Right atrium auricular region (tissue), 2 donors: ENCODE measurements around the gene FUT2. TPM values are rescaled to one million over a fixed set of nuclear protein-coding genes. Genes with fewer than 3 reads are reported as not detected.
A peak's percentile ranks its signal among the peaks of the same experiment; 100 is the strongest.
"Not testable (repeated sequence)": the region's sequence is repeated elsewhere in the genome, so short reads cannot be mapped to it uniquely, and the experiment has no call there.

ENCODE experiments used
- DNase-seq: peaks from one replicate; pipeline ENCODE4 v3.0.0-alpha.2; 2019; ENCODE audit warnings: low spot score
- H3K27ac ChIP-seq, 2 donors: fragments of 200-600 bp; sonication (generic); 1 replicate in 1 of 2; 2 replicates in 1 of 2; pipeline ENCODE4 v1.5.1; 2016 to 2019
- H3K27me3 ChIP-seq, 2 donors: fragments of 200-600 bp; sonication (generic); one replicate each; pipeline versions ENCODE4 v1.5.1 to v1.6.0; 2017 to 2019
- H3K36me3 ChIP-seq: fragments of 200-600 bp; sonication (generic); one replicate; pipeline ENCODE4 v1.5.1; 2016
- H3K4me1 ChIP-seq, 2 donors: fragments of 200-600 bp; sonication (generic); one replicate each; pipeline versions ENCODE4 v1.5.1 to v1.6.0; 2017 to 2019
- H3K4me3 ChIP-seq, 2 donors: fragments of 200-600 bp; sonication (generic); 1 replicate in 1 of 2; 2 replicates in 1 of 2; pipeline ENCODE4 v1.5.1; 2017 to 2019; ENCODE audit warnings: mild to moderate bottlenecking in 1 of 2, moderate library complexity in 1 of 2
- H3K9me3 ChIP-seq, 2 donors: fragments of 200-600 bp; sonication (generic); one replicate each; pipeline ENCODE4 v1.5.1; 2019
- total RNA-seq, 2 donors: library from RNA; depleted of rRNA; stranded (reverse); fragments of >200 nt; gene quantifications; one replicate each; pipeline ENCODE4 v1.1.0, GENCODE V29; 2016
- TF ChIP-seq, protein P1 (sequence below), 2 donors: fragments of 200-600 bp; sonication (generic); IDR thresholded peaks; one replicate each; pipeline ENCODE4 v1.5.1; 2019; ENCODE audit warnings: antibody characterized with exemption in 2 of 2

Gene FUT2
- total RNA-seq, 2 donors from 2014 or later = not detected

DNA sequence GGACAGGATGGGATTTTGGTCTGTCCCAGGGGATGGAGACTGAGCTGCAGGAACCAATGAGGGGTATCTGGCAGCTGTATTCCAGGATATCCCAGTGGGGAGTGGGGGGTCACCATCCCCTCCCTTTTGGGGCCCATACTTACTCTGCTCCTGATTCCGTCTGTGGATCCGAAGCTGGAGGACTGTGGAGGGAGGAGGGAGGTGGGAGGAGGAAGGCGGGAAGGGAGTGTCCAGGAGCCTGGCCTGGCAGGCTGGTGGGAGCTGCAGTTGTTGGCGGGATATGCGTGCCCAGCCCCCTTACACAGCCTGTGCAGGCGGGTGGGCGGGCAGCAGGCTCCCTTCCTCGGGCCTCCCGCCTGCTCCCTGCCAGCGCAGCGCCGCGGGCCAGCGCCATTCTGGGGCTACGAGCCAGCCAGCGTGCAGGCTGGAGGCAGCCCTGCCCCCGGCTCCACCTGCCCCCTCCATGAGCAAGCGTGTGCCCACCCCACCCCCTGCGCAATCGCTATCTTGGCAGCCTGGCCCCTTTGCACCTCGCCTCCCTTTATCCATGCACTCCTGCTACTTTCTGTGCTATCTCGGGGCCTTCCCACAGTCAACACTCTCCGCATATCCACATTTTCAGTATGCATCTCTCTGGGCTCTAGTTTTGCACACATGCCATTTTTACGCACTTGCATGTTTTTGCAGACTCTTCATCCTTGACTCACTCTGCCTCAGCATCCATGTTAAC is 21.0 kb downstream of the FUT2 start:
- Histone ChIP-seq H3K9me3 (no peaks in the 10 kb centered on the region), H3K4me1 (peaks cover 0 to 67% of the 10 kb centered on the region in 2 donors), H3K27ac (peak overlapping the region; percentile 86 to 91), H3K4me3 (peak overlapping the region; percentile 8 to 55), H3K27me3 (no peaks in the 10 kb centered on the region), H3K36me3 (no peaks in the 10 kb centered on the region)
- DNase-seq = no peak
- TF ChIP-seq, protein P1, sequence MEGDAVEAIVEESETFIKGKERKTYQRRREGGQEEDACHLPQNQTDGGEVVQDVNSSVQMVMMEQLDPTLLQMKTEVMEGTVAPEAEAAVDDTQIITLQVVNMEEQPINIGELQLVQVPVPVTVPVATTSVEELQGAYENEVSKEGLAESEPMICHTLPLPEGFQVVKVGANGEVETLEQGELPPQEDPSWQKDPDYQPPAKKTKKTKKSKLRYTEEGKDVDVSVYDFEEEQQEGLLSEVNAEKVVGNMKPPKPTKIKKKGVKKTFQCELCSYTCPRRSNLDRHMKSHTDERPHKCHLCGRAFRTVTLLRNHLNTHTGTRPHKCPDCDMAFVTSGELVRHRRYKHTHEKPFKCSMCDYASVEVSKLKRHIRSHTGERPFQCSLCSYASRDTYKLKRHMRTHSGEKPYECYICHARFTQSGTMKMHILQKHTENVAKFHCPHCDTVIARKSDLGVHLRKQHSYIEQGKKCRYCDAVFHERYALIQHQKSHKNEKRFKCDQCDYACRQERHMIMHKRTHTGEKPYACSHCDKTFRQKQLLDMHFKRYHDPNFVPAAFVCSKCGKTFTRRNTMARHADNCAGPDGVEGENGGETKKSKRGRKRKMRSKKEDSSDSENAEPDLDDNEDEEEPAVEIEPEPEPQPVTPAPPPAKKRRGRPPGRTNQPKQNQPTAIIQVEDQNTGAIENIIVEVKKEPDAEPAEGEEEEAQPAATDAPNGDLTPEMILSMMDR (IDR thresholded peaks at IDR 0.05) = no peak

DNA sequence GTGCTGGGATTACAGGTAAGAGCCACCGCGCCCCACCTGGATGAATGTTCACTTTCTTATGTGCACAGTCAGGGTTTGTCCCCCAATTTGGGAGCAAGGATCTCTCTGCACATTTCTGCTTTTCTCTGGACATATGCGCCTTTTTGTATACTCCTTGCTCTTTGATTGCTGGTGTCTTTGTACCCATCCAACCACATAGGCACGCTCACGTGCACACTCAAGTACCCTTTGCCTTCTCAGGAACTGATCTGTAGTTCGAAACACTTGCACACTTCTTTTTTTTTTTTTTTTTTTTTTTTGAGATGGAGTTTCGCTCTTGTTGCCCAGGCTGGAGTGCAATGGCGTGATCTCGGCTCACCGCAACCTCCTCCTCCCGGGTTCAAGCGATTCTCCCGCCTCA is 22.3 kb downstream of the FUT2 start:
- not testable (repeated sequence) for H3K4me3 ChIP-seq, H3K27me3 ChIP-seq, H3K36me3 ChIP-seq, H3K9me3 ChIP-seq, DNase-seq, H3K27ac ChIP-seq
- peaks cover 0 to 64% of the 10 kb centered on the region in 2 donors for H3K4me1 ChIP-seq

DNA sequence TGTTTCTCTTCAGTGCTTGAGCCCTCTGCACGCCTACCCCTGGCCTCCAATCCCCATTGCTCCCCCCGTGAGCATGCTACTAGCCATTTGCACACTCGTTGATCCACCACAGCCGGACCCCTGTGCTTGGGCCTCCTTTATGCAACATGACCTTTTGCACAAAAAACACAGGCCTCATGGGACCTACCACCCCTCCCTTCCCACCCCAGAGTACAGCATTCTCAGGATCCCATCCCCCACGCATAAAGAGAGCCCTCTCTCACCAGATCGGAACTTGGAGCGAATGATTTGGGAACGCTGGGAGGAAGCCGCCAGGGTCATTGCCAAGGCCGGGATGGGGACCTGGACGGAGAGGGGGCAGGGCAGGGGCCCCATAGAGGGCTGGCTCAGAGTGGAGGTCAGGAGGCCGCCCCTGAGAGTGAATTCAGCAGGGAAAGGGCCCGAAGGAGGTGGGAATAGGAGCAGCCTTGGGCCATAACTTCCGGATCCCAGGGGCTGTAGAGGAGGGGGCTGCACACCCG is 23.0 kb downstream of the FUT2 start:
- H3K9me3 ChIP-seq = no peaks in the 10 kb centered on the region
- no peak for DNase-seq
- peaks cover 0 to 57% of the 10 kb centered on the region in 2 donors for H3K4me1 ChIP-seq
- peak overlapping the region; percentile 80 to 89 for H3K27ac ChIP-seq
- no peaks in the 10 kb centered on the region for H3K36me3 ChIP-seq
- H3K27me3 ChIP-seq = no peaks in the 10 kb centered on the region
- TF ChIP-seq, protein P1 (IDR thresholded peaks at IDR 0.05) = no peak
- no peak overlapping the region for H3K4me3 ChIP-seq

DNA sequence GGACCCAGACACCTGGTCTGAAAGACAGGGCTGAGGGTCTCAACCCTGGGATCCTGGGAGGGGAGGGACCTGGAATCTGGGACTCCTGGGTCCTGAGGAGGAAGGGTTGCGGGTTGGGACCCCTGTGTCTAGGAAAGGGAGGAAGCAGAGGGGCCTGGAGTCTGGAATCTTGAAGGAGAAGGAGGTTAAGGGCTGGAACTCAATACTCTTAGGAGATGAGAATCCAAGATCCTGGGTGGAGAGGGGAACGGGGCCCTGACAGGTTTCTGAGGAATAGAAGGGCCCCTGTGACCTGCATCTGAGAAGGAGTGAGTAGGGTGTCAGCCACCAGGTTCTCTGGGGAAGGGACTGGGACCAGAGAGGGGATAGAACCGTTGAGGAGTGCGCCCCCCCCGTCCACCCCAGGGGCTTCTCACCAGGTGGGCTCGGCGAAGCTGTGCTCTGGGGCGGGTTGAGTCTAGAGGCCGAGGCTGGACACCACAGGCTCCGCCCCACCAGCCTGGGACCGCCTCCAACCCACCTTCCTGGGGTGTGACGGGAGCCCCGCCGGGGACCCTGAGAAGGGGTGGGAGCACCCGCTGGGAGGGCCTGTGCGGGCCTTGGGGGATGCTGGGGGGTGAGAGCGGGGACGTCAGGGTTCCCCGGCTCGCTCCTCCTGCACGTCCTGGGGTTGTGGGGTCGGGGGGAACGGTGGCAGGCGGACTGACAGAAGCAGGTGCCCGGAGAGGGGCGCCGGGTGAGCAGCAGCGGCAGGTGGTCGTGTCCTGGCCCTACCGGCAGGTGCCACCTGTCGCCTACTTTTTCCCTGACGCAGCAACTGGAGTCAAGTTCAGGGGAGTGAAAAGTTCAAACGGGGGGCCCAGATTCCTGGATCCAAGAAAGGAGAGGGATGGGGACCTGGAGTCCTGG is 23.7 kb downstream of the FUT2 start, which contains the start of gene MAMSTR:
MAMSTR (minus strand) TSS at position 463 of the 909 bp plus-strand sequence. CDS start 694 bp downstream, outside the sequence.
- Histone ChIP-seq H3K9me3 (no peaks in the 10 kb centered on the region), H3K27me3 (no peaks in the 10 kb centered on the region), H3K36me3 (no peaks in the 10 kb centered on the region), H3K4me1 (peaks cover 0 to 64% of the 10 kb centered on the region in 2 donors), H3K27ac (peak within 1 kb of the TSS; percentile 80 to 89), H3K4me3 (peak within 1 kb of the TSS; percentile 15 to 55)
- TF ChIP-seq, protein P1 (IDR thresholded peaks at IDR 0.05) = no peak
- DNase-seq = no peak

DNA sequence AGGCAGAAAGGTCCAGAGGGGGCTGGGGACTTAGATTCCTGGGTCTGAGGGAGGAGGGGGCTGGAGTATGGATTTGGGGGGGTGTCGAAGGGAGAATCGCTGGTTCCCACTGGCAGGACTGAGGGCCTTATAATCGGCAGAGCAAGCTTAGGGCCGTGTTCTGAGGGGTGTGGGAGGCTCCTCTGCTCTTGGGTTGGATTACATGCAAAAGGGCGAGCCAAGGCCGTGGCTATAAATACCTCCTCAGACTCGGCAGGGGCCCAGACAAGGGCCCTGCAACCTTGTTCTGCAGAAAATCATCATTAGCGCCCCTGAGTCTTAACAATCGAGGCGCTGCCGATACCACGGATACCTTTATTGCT is 24.5 kb downstream of the FUT2 start:
- H3K4me3 ChIP-seq = peak overlapping the region; percentile 15 to 55
- no peak for DNase-seq
- no peaks in the 10 kb centered on the region for H3K9me3 ChIP-seq
- TF ChIP-seq, protein P1 (IDR thresholded peaks at IDR 0.05) = no peak
- H3K27ac ChIP-seq = peak overlapping the region; percentile 80 to 89
- no peaks in the 10 kb centered on the region for H3K27me3 ChIP-seq
- H3K36me3 ChIP-seq = no peaks in the 10 kb centered on the region
- peaks cover 0 to 64% of the 10 kb centered on the region in 2 donors for H3K4me1 ChIP-seq
